Prostate gland (tissue), 2 donors: ENCODE data around the gene INTS12. TPM values are rescaled to one million over a fixed set of nuclear protein-coding genes. Genes with fewer than 3 reads are reported as not detected.
"Not testable (repeated sequence)": the region's sequence is repeated elsewhere in the genome, so short reads cannot be mapped to it uniquely, and the experiment has no call there.

Source experiments
- DNase-seq: peaks from one replicate; pipeline ENCODE4 v3.0.0-alpha.2; 2019; ENCODE audit warnings: low spot score
- H3K27ac ChIP-seq, 2 donors: fragments of 200-600 bp; sonication (generic); 2 replicates each; pipeline ENCODE4 v1.5.1; 2017 to 2019
- H3K27me3 ChIP-seq: fragments of 200-600 bp; sonication (generic); replicated peaks from 2 replicates; pipeline ENCODE4 v1.5.1; 2019; ENCODE audit not compliant: insufficient read depth
- H3K36me3 ChIP-seq, 2 donors: fragments of 200-600 bp; sonication (generic); 1 replicate in 1 of 2; 2 replicates in 1 of 2; pipeline versions ENCODE4 v1.5.1 to v1.8.1; 2017 to 2019
- H3K4me1 ChIP-seq: fragments of 200-600 bp; sonication (generic); replicated peaks from 2 replicates; pipeline ENCODE4 v1.5.1; 2019
- H3K4me3 ChIP-seq, 2 donors: fragments of 200-600 bp; sonication (generic); 2 replicates each; pipeline ENCODE4 v1.5.1; 2017 to 2019
- H3K9me3 ChIP-seq: fragments of 200-600 bp; sonication (generic); 2 replicates; pipeline ENCODE4 v1.5.1; 2017
- POLR2A ChIP-seq: fragments of 450-650 bp; IDR thresholded peaks from one replicate; pipeline ENCODE4 v1.6.1; 2016; ENCODE audit warnings: antibody characterized with exemption, mild to moderate bottlenecking
- POLR2AphosphoS5 ChIP-seq: sonication (generic); formaldehyde crosslinking; IDR thresholded peaks from one replicate; pipeline ENCODE4 v1.6.1; 2017; ENCODE audit warnings: antibody characterized with exemption
- WGBS: methylation state at CpG from one replicate; pipeline ENCODE4 v1.1.5; 2018; 5-methylcytosine and 5-hydroxymethylcytosine counted together
- intact Hi-C: fragments of 100-400 bp; cut with DNase I; formaldehyde crosslinking; loops from one replicate; pipeline ENCODE4 v1.14.2; 2022
- total RNA-seq, 2 donors: library from RNA; depleted of rRNA; stranded (reverse); fragments of >200 nt; gene quantifications; one replicate each; pipeline ENCODE4 v1.1.0, GENCODE V29; 2016
- TF ChIP-seq, protein P1 (sequence below), 4 experiments: fragments of 200-600 bp in 2 of 4; fragments of 450-650 bp in 2 of 4; sonication (generic) in 2 of 4; IDR thresholded peaks; 1 replicate in 3 of 4; 2 replicates in 1 of 4; pipeline ENCODE4 v1.5.1; 2016 to 2019; ENCODE audit warnings: antibody characterized with exemption in 4 of 4, mild to moderate bottlenecking in 2 of 4, moderate library complexity in 2 of 4

The INTS12 gene
- total RNA-seq, 2 donors from 2014 or later = 27.4 to 45.6 TPM

DNA sequence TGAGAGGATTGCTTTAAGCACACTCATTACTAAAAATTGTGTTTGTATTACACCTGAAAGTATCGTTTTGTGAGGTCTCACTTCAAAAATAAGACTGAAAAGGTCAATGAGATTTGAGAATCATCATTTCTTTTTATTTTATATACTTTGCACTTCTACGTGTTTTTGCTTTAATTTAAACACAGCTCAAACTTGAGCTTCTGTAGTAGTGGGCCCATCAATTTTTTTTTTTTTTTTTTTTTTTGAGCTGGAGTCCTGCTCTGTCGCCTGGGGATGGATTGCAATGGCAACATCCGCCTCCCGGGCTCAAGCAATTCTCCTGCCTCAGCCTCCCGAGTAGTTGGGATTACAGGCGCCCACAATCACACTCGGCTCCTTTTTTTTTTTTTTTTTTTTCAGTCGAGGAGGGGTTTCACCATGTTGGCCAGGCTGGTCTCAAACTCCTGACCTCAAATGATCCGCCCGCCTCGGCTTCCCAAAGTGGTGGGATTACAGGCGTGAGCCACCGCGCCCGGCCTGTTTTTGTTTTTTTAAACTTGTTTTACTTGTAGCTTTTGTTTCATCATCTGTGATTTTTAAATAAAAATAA, 1.6 kb upstream of the INTS12 start:
- Histone ChIP-seq H3K27ac (no peak overlapping the region), H3K4me3 (no peak overlapping the region), H3K4me1 (no peaks in the 10 kb centered on the region), H3K27me3 (no peaks in the 10 kb centered on the region), H3K9me3 (no peaks in the 10 kb centered on the region), H3K36me3 (no peaks in the 10 kb centered on the region)
- TF ChIP-seq POLR2A (no peak), POLR2AphosphoS5 (no peak)
- TF ChIP-seq, protein P1, sequence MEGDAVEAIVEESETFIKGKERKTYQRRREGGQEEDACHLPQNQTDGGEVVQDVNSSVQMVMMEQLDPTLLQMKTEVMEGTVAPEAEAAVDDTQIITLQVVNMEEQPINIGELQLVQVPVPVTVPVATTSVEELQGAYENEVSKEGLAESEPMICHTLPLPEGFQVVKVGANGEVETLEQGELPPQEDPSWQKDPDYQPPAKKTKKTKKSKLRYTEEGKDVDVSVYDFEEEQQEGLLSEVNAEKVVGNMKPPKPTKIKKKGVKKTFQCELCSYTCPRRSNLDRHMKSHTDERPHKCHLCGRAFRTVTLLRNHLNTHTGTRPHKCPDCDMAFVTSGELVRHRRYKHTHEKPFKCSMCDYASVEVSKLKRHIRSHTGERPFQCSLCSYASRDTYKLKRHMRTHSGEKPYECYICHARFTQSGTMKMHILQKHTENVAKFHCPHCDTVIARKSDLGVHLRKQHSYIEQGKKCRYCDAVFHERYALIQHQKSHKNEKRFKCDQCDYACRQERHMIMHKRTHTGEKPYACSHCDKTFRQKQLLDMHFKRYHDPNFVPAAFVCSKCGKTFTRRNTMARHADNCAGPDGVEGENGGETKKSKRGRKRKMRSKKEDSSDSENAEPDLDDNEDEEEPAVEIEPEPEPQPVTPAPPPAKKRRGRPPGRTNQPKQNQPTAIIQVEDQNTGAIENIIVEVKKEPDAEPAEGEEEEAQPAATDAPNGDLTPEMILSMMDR (IDR thresholded peaks at IDR 0.05) = no peak
- no peak for DNase-seq
- intact Hi-C loops = no loop called here
- 63% methylated on average over 16 of the region's 16 CpGs for WGBS

DNA sequence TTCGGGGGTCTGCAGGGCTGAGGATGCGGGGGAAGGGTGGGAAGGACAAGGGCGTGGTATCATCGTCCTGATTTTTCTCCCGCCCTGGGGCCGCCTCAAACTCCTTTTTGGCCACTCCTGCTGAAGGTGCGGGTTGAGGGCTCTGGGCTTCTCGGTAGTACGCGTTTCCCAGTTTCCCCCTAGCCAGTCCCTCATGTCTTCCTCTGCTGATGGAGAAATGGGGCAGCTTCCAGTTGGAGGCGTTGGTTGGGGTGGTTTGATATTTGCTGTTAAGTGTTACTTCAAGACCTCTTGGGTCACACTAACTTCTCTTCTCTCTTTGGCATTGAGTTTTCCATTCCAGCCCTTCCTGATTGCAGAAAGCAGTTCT, 577 bp upstream of the INTS12 start:
- Histone ChIP-seq H3K4me1 (no peaks in the 10 kb centered on the region), H3K9me3 (no peaks in the 10 kb centered on the region), H3K27ac (peak overlapping the region; percentile 89 to 92), H3K27me3 (no peaks in the 10 kb centered on the region), H3K36me3 (no peaks in the 10 kb centered on the region), H3K4me3 (peak overlapping the region; percentile 82 to 85)
- WGBS = 2% methylated on average over 11 of the region's 11 CpGs
- TF ChIP-seq, protein P1 (IDR thresholded peaks at IDR 0.05) = no peak
- TF ChIP-seq POLR2AphosphoS5 (no peak), POLR2A (no peak)
- DNase-seq = no peak
- intact Hi-C loops = loop anchor here (5.0 to 10.0 kb wide), 3 partner anchors 183 to 564 kb away; partner anchors contain the start of gene TET2

DNA sequence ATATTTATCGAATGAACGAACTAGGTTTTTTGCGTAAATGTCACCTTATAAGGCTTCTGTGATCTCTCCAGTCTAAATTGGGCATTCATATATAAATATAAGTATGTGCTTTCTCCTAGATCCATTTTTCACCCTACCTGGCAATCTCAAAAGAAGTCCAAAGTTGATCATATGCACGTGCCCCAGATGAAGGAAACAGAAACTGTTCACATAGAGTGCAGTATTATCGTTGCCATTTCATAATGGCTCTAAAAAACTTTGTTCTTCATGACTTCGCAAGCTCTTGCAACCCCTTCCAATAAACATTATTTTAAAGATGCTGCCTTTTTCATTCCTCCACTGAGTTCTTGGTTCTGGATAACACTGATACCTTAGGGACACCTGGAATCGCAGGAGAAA, 708 bp downstream of the INTS12 start:
- no peak for DNase-seq
- Histone ChIP-seq H3K27me3 (no peaks in the 10 kb centered on the region), H3K27ac (peak overlapping the region; percentile 89 to 92), H3K4me1 (no peaks in the 10 kb centered on the region), H3K4me3 (peak overlapping the region; percentile 82 to 85), H3K9me3 (no peaks in the 10 kb centered on the region), H3K36me3 (no peaks in the 10 kb centered on the region)
- 19% methylated on average over 7 of the region's 7 CpGs for WGBS
- intact Hi-C loops = loop anchor here (5.0 to 10.0 kb wide), 3 partner anchors 185 to 563 kb away; partner anchors contain the start of gene TET2
- TF ChIP-seq POLR2AphosphoS5 = no peak
- TF ChIP-seq, protein P1 (IDR thresholded peaks at IDR 0.05) = no peak
- TF ChIP-seq POLR2A = no peak

DNA sequence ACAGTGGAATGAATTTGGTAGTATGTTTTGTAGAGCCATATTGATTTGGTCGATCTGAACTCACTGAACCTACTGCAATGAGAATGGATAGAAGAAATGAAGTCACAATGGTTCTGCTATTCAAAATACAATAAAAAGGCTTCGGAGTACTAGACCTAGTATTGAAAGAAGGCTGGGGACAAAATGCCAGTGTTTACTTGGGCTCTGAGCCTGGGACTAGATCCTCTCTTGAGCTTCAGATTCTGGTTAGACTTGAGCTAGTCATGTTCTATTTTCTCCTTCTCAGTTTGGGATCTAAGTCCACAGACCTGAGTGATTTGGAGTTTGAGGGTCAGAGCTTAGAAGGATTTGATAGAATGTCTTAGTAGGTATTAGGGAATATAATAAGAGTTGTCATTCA, 9.9 kb downstream of the INTS12 start:
- H3K4me3 ChIP-seq = no peak overlapping the region
- no peak for DNase-seq
- H3K4me1 ChIP-seq = no peaks in the 10 kb centered on the region
- no peaks in the 10 kb centered on the region for H3K36me3 ChIP-seq
- TF ChIP-seq POLR2A (no peak), POLR2AphosphoS5 (no peak)
- TF ChIP-seq, protein P1 (IDR thresholded peaks at IDR 0.05) = no peak
- H3K9me3 ChIP-seq = no peaks in the 10 kb centered on the region
- intact Hi-C loops = no loop called here
- 77% methylated on average over 2 of the region's 2 CpGs for WGBS
- no peaks in the 10 kb centered on the region for H3K27me3 ChIP-seq
- no peak overlapping the region for H3K27ac ChIP-seq

DNA sequence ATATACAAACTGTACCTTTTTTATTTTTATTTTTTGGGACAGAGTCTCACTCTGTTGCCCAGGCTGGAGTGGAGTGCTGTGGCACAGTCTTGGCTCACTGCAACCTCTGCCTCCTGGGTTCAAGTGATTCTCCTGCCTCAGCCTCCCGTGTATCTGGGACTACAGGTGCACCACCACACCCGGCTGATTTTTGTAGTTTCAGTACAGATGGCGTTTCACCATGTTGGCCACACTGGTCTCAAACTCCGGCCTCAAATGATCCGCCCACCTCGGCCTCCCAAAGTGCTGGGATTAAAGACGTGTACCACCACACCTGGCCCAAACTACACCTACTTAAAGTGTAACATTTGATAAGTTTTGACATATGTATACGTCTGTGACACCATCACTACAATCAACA, 12.7 kb downstream of the INTS12 start:
- 96% methylated on average over 8 of the region's 8 CpGs for WGBS
- H3K4me3 ChIP-seq, H3K27me3 ChIP-seq, H3K36me3 ChIP-seq, intact Hi-C loops, H3K9me3 ChIP-seq, H3K27ac ChIP-seq, DNase-seq, H3K4me1 ChIP-seq: not testable (repeated sequence)

DNA sequence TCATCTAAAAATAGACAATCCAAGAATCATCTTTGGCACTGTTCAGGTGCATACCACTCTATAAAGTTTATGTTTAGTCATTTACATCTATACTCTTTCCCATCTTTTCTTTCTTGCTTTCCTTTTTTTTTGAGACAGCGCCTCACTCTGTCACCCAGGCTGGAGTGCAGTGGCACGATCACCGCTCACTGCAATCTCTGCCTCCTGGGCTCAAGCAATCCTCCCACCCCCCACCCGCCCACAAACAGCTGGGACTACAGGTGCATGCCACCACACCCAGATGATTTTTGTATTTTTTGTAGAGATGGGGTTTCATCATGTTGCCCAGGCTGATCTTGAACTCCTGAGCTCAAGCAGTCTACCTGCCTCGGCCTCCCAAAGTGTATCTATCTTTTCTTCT, 13.7 kb downstream of the INTS12 start:
- intact Hi-C loops, H3K4me1 ChIP-seq, H3K36me3 ChIP-seq, H3K27me3 ChIP-seq, H3K9me3 ChIP-seq, H3K27ac ChIP-seq, DNase-seq, H3K4me3 ChIP-seq: not testable (repeated sequence)
- WGBS = 95% methylated on average over 5 of the region's 5 CpGs
